Stomach (tissue), 9 donors: ENCODE measurements around the gene SMIM14. TPM values are rescaled to one million over a fixed set of nuclear protein-coding genes. Genes with fewer than 3 reads are reported as not detected.

Experiments
- DNase-seq, 2 donors: peaks; one replicate each; pipeline versions ENCODE4 v3.0.0 to v3.0.0-alpha.2; 2013 to 2019
- H3K27ac ChIP-seq, 5 donors: fragments of 200-600 bp in 4 of 5; sonication (generic) in 4 of 5; one replicate each; pipeline ENCODE4 v1.5.1; 2013 to 2019; ENCODE audit warnings: mild to moderate bottlenecking in 1 of 5, moderate library complexity in 1 of 5
- H3K27me3 ChIP-seq, 3 donors: fragments of 200-600 bp; sonication (generic); one replicate each; pipeline ENCODE4 v1.5.1; 2017 to 2019; ENCODE audit warnings: mixed run types in 1 of 3
- H3K36me3 ChIP-seq, 4 donors: fragments of 200-600 bp; sonication (generic); 1 replicate in 3 of 4; 2 replicates in 1 of 4; pipeline ENCODE4 v1.5.1; 2016 to 2019
- H3K4me1 ChIP-seq, 4 donors: fragments of 200-600 bp; sonication (generic); one replicate each; pipeline ENCODE4 v1.5.1; 2016 to 2019
- H3K4me3 ChIP-seq, 4 donors: fragments of 200-600 bp; sonication (generic) in 3 of 4; one replicate each; pipeline ENCODE4 v1.5.1; 2016 to 2019; ENCODE audit warnings: mild to moderate bottlenecking in 1 of 4
- H3K9me3 ChIP-seq, 4 donors: fragments of 200-600 bp; sonication (generic); one replicate each; pipeline ENCODE4 v1.5.1; 2016 to 2019
- EP300 ChIP-seq: sonication (generic); formaldehyde crosslinking; IDR thresholded peaks from one replicate; pipeline ENCODE4 v1.6.1; 2017; ENCODE audit warnings: antibody characterized with exemption
- POLR2A ChIP-seq, 4 donors: fragments of 450-650 bp; IDR thresholded peaks; one replicate each; pipeline ENCODE4 v1.6.1; 2016; ENCODE audit warnings: antibody characterized with exemption in 4 of 4, control low read depth in 2 of 4, mild to moderate bottlenecking in 1 of 4, moderate library complexity in 1 of 4
- POLR2AphosphoS5 ChIP-seq, 3 donors: sonication (generic); formaldehyde crosslinking; IDR thresholded peaks; one replicate each; pipeline ENCODE4 v1.6.1; 2016; ENCODE audit warnings: antibody characterized with exemption in 3 of 3
- WGBS, 5 donors: extraction: QIAGEN DNeasy Blood & Tissue Kit in 3 of 5; methylation state at CpG; one replicate each; pipeline versions ENCODE4 v1.1.5 to v1.1.7; 2013 to 2018; 5-methylcytosine and 5-hydroxymethylcytosine counted together
- intact Hi-C: fragments of 100-400 bp; cut with DNase I; formaldehyde crosslinking; loops from one replicate; pipeline ENCODE4 v1.15.1; 2023; ENCODE audit warnings: low total_unique reads
- polyA plus RNA-seq, 3 donors: library from polyadenylated mRNA; stranded (reverse); fragments of 200-250 nt; gene quantifications; one replicate each; pipeline ENCODE4 v1.2.3, GENCODE V29; 2013
- small RNA-seq, 4 donors: library from RNA; depleted of rRNA; stranded (forward); fragments of <200 nt; gene quantifications; one replicate each; pipeline ENCODE3, GENCODE V24; 2016
- total RNA-seq, 5 donors: library from RNA; depleted of rRNA; stranded (reverse); fragments of >200 nt; gene quantifications; one replicate each; pipeline versions ENCODE4 v1.1.0 to v1.2.3, GENCODE V29; 2014 to 2016
- TF ChIP-seq, protein P1 (sequence below), 7 experiments: fragments of 450-650 bp in 4 of 7; fragments of 200-600 bp in 3 of 7; sonication (generic) in 3 of 7; IDR thresholded peaks; one replicate each; pipeline ENCODE4 v1.5.1; 2016 to 2019; ENCODE audit warnings: antibody characterized with exemption in 7 of 7, control low read depth in 2 of 7, mild to moderate bottlenecking in 1 of 7
- donor health status: healthy with polysubstance abuse.
- donor health status: Bipolar disorder and iron deficiency.
- donor health status: healthy.

SMIM14 gene
- total and polyA plus RNA-seq, 8 donors = 11.1 to 83.6 (median 32.7) TPM

DNA sequence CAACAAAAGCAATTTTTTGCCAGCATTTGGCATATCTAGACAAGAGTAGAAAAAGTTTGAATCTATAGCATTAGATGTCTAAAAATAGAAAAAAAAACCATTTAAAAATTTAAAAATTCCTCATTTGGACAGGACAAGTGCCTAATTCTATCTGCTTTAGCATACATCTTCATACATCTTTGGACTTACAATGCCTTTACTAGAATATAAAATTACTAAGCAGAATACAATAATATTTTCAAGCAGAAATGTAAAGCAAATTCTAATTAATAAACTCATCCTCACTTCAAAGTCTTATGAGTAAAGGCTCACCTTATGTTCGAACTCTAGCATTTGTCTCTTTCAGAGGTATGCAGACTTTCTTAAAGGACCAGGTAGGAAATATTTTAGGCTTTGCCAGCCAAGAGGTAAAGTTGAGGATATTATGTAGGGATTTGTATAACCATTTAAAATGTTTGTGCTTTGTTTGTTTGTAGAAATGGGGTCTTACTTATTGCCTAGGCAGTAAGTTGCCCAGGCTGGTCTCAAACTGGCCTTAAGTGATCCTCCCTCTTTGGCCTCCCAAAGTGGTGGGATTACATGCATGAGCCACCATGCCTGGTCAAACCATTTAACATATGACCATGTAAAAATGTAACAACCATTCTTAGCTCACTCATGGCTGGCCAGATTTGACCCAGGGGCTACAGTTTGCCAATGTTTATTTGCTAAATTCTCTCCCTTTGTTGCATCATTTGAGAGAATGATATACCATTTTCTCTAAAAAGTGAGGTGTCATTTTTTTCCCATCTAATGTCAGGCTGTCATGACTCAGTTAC, 140.5 kb downstream of the SMIM14 start:
- H3K27me3 ChIP-seq = no peaks in the 10 kb centered on the region
- TF ChIP-seq POLR2AphosphoS5 (IDR thresholded peaks at IDR 0.05) (no peak), EP300 (no peak), POLR2A (IDR thresholded peaks at IDR 0.05) (no peak)
- TF ChIP-seq, protein P1, sequence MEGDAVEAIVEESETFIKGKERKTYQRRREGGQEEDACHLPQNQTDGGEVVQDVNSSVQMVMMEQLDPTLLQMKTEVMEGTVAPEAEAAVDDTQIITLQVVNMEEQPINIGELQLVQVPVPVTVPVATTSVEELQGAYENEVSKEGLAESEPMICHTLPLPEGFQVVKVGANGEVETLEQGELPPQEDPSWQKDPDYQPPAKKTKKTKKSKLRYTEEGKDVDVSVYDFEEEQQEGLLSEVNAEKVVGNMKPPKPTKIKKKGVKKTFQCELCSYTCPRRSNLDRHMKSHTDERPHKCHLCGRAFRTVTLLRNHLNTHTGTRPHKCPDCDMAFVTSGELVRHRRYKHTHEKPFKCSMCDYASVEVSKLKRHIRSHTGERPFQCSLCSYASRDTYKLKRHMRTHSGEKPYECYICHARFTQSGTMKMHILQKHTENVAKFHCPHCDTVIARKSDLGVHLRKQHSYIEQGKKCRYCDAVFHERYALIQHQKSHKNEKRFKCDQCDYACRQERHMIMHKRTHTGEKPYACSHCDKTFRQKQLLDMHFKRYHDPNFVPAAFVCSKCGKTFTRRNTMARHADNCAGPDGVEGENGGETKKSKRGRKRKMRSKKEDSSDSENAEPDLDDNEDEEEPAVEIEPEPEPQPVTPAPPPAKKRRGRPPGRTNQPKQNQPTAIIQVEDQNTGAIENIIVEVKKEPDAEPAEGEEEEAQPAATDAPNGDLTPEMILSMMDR (IDR thresholded peaks at IDR 0.05) = no peak
- H3K27ac ChIP-seq = no peak overlapping the region
- H3K4me3 ChIP-seq = no peak overlapping the region
- no peaks in the 10 kb centered on the region for H3K9me3 ChIP-seq
- H3K4me1 ChIP-seq = no peaks in the 10 kb centered on the region
- DNase-seq = no peak
- H3K36me3 ChIP-seq = peaks cover 34 to 52% (median 51%) of the 10 kb centered on the region in 4 donors
- intact Hi-C loops = no loop called here
- 88 to 100% (median 94%) methylated on average over 1 of the region's 1 CpG for WGBS, 5 donors

Small RNA genes within 50 kb of the gene (small RNA-seq; reads per million reads assigned to genes)
- 0 reads per million in 4 donors for gene RNU7-11P

Other genes starting within 250 kb of the SMIM14 start
- under 1 TPM in 1 of 5 donors, not detected in 4; 0.18 TPM for gene KLB, start 231.9 kb downstream of the SMIM14 start, total RNA-seq
- under 1 TPM; 0.06 to 0.61 (median 0.10) TPM for gene KLB, start 231.9 kb downstream of the SMIM14 start, polyA plus RNA-seq
- 1,000 to 10,000 TPM in 4 of 5 donors, 100 to 1,000 TPM in 1; 964 to 4,990 (median 2,883) TPM for gene RPL9, start 179.9 kb downstream of the SMIM14 start, total RNA-seq
- gene RPL9, start 179.9 kb downstream of the SMIM14 start, polyA plus RNA-seq = 1,000 to 10,000 TPM; 2,170 to 4,250 (median 2,805) TPM
- gene LIAS, start 179.8 kb downstream of the SMIM14 start, total RNA-seq = 10 to 100 TPM; 12.3 to 36.2 (median 16.1) TPM
- 10 to 100 TPM; 10.4 to 31.9 (median 21.2) TPM for gene LIAS, start 179.8 kb downstream of the SMIM14 start, polyA plus RNA-seq
- 100 to 1,000 TPM in 2 of 5 donors, 10 to 100 TPM in 3; 26.3 to 161 (median 95.0) TPM for gene UGDH, start 111.4 kb downstream of the SMIM14 start, total RNA-seq
- gene UGDH, start 111.4 kb downstream of the SMIM14 start, polyA plus RNA-seq = 10 to 100 TPM; 14.6 to 30.2 (median 24.2) TPM
- gene UBE2K, start 59.3 kb upstream of the SMIM14 start, total RNA-seq = 100 to 1,000 TPM in 1 of 5 donors, 10 to 100 TPM in 3, 1 to 10 TPM in 1; 7.0 to 187 (median 68.3) TPM
- 10 to 100 TPM; 23.8 to 30.1 (median 24.1) TPM for gene UBE2K, start 59.3 kb upstream of the SMIM14 start, polyA plus RNA-seq